Measurements from ENCODE around the gene WDR5. TPM values are rescaled to one million over a fixed set of nuclear protein-coding genes. Genes with fewer than 3 reads are reported as not detected.

WDR5 gene
- polyA plus RNA-seq, 4 donors: 14.6 to 36.7 (median 23.2) TPM

GRCh38 chr9:134127616-134128015 is 8.3 kb upstream of the WDR5 start:
- Histone ChIP-seq H3K27me3 (ENCODE audit: control insufficient read depth in 3 of 3, insufficient read depth in 3 of 3, low read length in 3 of 3) (no peaks in the 10 kb centered on the region), H3K36me3 (ENCODE audit: control insufficient read depth in 3 of 3, insufficient read depth in 2 of 3, low read depth in 1 of 3, low read length in 3 of 3) (no peaks in the 10 kb centered on the region), H3K27ac (ENCODE audit: low read depth in 1 of 3, low read length in 2 of 3) (no peak overlapping the region), H3K4me1 (ENCODE audit: control insufficient read depth in 3 of 3, insufficient read depth in 2 of 3, low read depth in 1 of 3, low read length in 2 of 3) (peaks cover 0 to 3% (median 2%) of the 10 kb centered on the region in 3 donors), H3K4me3 (ENCODE audit: low read depth in 1 of 3, low read length in 3 of 3) (no peak overlapping the region), H3K9me3 (ENCODE audit: control insufficient read depth in 2 of 2, insufficient read depth in 1 of 2, low read depth in 1 of 2, low read length in 1 of 2) (no peaks in the 10 kb centered on the region)
- WGBS, 3 donors: 80 to 88% (median 87%) methylated on average over 12 of the region's 12 CpGs
- FAIRE-seq (no peak), DNase-seq (no peak)

GRCh38 chr9:134128727-134129679 is 6.9 kb upstream of the WDR5 start:
- H3K36me3 ChIP-seq (ENCODE audit: control insufficient read depth in 3 of 3, insufficient read depth in 2 of 3, low read depth in 1 of 3, low read length in 3 of 3): no peaks in the 10 kb centered on the region
- H3K27me3 ChIP-seq (ENCODE audit: control insufficient read depth in 3 of 3, insufficient read depth in 3 of 3, low read length in 3 of 3): no peaks in the 10 kb centered on the region
- WGBS, 3 donors: 84 to 89% (median 86%) methylated on average over 37 to 38 of the region's 38 CpGs
- H3K9me3 ChIP-seq (ENCODE audit: control insufficient read depth in 2 of 2, insufficient read depth in 1 of 2, low read depth in 1 of 2, low read length in 1 of 2): no peaks in the 10 kb centered on the region
- DNase-seq (no peak), FAIRE-seq (no peak)
- H3K4me1 ChIP-seq (ENCODE audit: control insufficient read depth in 3 of 3, insufficient read depth in 2 of 3, low read depth in 1 of 3, low read length in 2 of 3): peaks cover 0 to 3% (median 2%) of the 10 kb centered on the region in 3 donors
- no peak overlapping the region for H3K27ac ChIP-seq (ENCODE audit: low read depth in 1 of 3, low read length in 2 of 3)
- no peak overlapping the region for H3K4me3 ChIP-seq (ENCODE audit: low read depth in 1 of 3, low read length in 3 of 3)

GRCh38 chr9:134130503-134131375 is 5.1 kb upstream of the WDR5 start:
- WGBS, 3 donors: 36 to 46% (median 38%) methylated on average over 23 of the region's 23 CpGs
- no peak for FAIRE-seq
- no peak overlapping the region for H3K4me3 ChIP-seq (ENCODE audit: low read depth in 1 of 3, low read length in 3 of 3)

GRCh38 chr9:134131471-134132207 is 4.2 kb upstream of the WDR5 start:
- Histone ChIP-seq H3K9me3 (ENCODE audit: control insufficient read depth in 2 of 2, insufficient read depth in 1 of 2, low read depth in 1 of 2, low read length in 1 of 2) (no peaks in the 10 kb centered on the region), H3K27ac (ENCODE audit: low read depth in 1 of 3, low read length in 2 of 3) (peak overlapping the region in 1 of 3 donors; percentile 5), H3K27me3 (ENCODE audit: control insufficient read depth in 3 of 3, insufficient read depth in 3 of 3, low read length in 3 of 3) (no peaks in the 10 kb centered on the region), H3K4me1 (ENCODE audit: control insufficient read depth in 3 of 3, insufficient read depth in 2 of 3, low read depth in 1 of 3, low read length in 2 of 3) (peaks cover 0 to 8% (median 2%) of the 10 kb centered on the region in 3 donors), H3K4me3 (ENCODE audit: low read depth in 1 of 3, low read length in 3 of 3) (no peak overlapping the region), H3K36me3 (ENCODE audit: control insufficient read depth in 3 of 3, insufficient read depth in 2 of 3, low read depth in 1 of 3, low read length in 3 of 3) (no peaks in the 10 kb centered on the region)
- 67 to 72% (median 71%) methylated on average over 13 of the region's 13 CpGs for WGBS, 3 donors
- FAIRE-seq: no peak
- DNase-seq: no peak

More at GRCh38 chr9:134130503-134131375, 5.1 kb upstream of the WDR5 start:
- Histone ChIP-seq H3K27me3 (ENCODE audit: control insufficient read depth in 3 of 3, insufficient read depth in 3 of 3, low read length in 3 of 3) (no peaks in the 10 kb centered on the region), H3K9me3 (ENCODE audit: control insufficient read depth in 2 of 2, insufficient read depth in 1 of 2, low read depth in 1 of 2, low read length in 1 of 2) (no peaks in the 10 kb centered on the region), H3K36me3 (ENCODE audit: control insufficient read depth in 3 of 3, insufficient read depth in 2 of 3, low read depth in 1 of 3, low read length in 3 of 3) (no peaks in the 10 kb centered on the region), H3K4me1 (ENCODE audit: control insufficient read depth in 3 of 3, insufficient read depth in 2 of 3, low read depth in 1 of 3, low read length in 2 of 3) (peaks cover 0 to 8% (median 2%) of the 10 kb centered on the region in 3 donors), H3K27ac (ENCODE audit: low read depth in 1 of 3, low read length in 2 of 3) (no peak overlapping the region)
- DNase-seq: peak in 1 of 2 donors; percentile 33

GRCh38 chr9:134132208-134132870 is 3.5 kb upstream of the WDR5 start:
- H3K27ac ChIP-seq (ENCODE audit: low read depth in 1 of 3, low read length in 2 of 3): no peak overlapping the region
- 80 to 87% (median 82%) methylated on average over 19 of the region's 19 CpGs for WGBS, 3 donors
- H3K4me1 ChIP-seq (ENCODE audit: control insufficient read depth in 3 of 3, insufficient read depth in 2 of 3, low read depth in 1 of 3, low read length in 2 of 3): peaks cover 2 to 8% (median 4%) of the 10 kb centered on the region in 3 donors
- H3K27me3 ChIP-seq (ENCODE audit: control insufficient read depth in 3 of 3, insufficient read depth in 3 of 3, low read length in 3 of 3): no peaks in the 10 kb centered on the region
- H3K36me3 ChIP-seq (ENCODE audit: control insufficient read depth in 3 of 3, insufficient read depth in 2 of 3, low read depth in 1 of 3, low read length in 3 of 3): peaks cover 0 to 3% (median 0%) of the 10 kb centered on the region in 3 donors
- no peak overlapping the region for H3K4me3 ChIP-seq (ENCODE audit: low read depth in 1 of 3, low read length in 3 of 3)
- FAIRE-seq (no peak), DNase-seq (no peak)
- H3K9me3 ChIP-seq (ENCODE audit: control insufficient read depth in 2 of 2, insufficient read depth in 1 of 2, low read depth in 1 of 2, low read length in 1 of 2): no peaks in the 10 kb centered on the region

- 9 to 16% (median 11%) methylated on average over 6 to 7 of the region's 7 CpGs for WGBS, 3 donors
- peaks cover 0 to 19% (median 3%) of the 10 kb centered on the region in 3 donors for H3K36me3 ChIP-seq (ENCODE audit: control insufficient read depth in 3 of 3, insufficient read depth in 2 of 3, low read depth in 1 of 3, low read length in 3 of 3)
- peaks cover 8 to 18% (median 17%) of the 10 kb centered on the region in 3 donors for H3K4me1 ChIP-seq (ENCODE audit: control insufficient read depth in 3 of 3, insufficient read depth in 2 of 3, low read depth in 1 of 3, low read length in 2 of 3)
- H3K27me3 ChIP-seq (ENCODE audit: control insufficient read depth in 3 of 3, insufficient read depth in 3 of 3, low read length in 3 of 3): no peaks in the 10 kb centered on the region
- H3K4me3 ChIP-seq (ENCODE audit: low read depth in 1 of 3, low read length in 3 of 3): peak overlapping the region; percentile 86 to 92 (median 89)
- H3K27ac ChIP-seq (ENCODE audit: low read depth in 1 of 3, low read length in 2 of 3): peak overlapping the region; percentile 33 to 93 (median 79)
- H3K9me3 ChIP-seq (ENCODE audit: control insufficient read depth in 2 of 2, insufficient read depth in 1 of 2, low read depth in 1 of 2, low read length in 1 of 2): no peaks in the 10 kb centered on the region
- DNase-seq: peak in 1 of 2 donors; percentile 42
- FAIRE-seq: no peak
Observed at GRCh38 chr9:134134949-134135342, 936 bp upstream of the WDR5 start.

- H3K27me3 ChIP-seq (ENCODE audit: control insufficient read depth in 3 of 3, insufficient read depth in 3 of 3, low read length in 3 of 3): no peaks in the 10 kb centered on the region
- 1 to 2% (median 1%) methylated on average over 47 to 93 of the region's 93 CpGs for WGBS, 3 donors
- FAIRE-seq: no peak
- peaks cover 8 to 16% (median 14%) of the 10 kb centered on the region in 3 donors for H3K4me1 ChIP-seq (ENCODE audit: control insufficient read depth in 3 of 3, insufficient read depth in 2 of 3, low read depth in 1 of 3, low read length in 2 of 3)
- H3K36me3 ChIP-seq (ENCODE audit: control insufficient read depth in 3 of 3, insufficient read depth in 2 of 3, low read depth in 1 of 3, low read length in 3 of 3): peaks cover 0 to 34% (median 7%) of the 10 kb centered on the region in 3 donors
- H3K4me3 ChIP-seq (ENCODE audit: low read depth in 1 of 3, low read length in 3 of 3): peak overlapping the region; percentile 86 to 94 (median 92)
- no peaks in the 10 kb centered on the region for H3K9me3 ChIP-seq (ENCODE audit: control insufficient read depth in 2 of 2, insufficient read depth in 1 of 2, low read depth in 1 of 2, low read length in 1 of 2)
- H3K27ac ChIP-seq (ENCODE audit: low read depth in 1 of 3, low read length in 2 of 3): peak overlapping the region; percentile 40 to 56 (median 42)
- DNase-seq: peak; percentile 37 to 59
Observed at GRCh38 chr9:134136118-134136995, 475 bp downstream of the WDR5 start.
